HepG2 (cell line): Measurements from ENCODE around the gene TXNDC11. TPM values are rescaled to one million over a fixed set of nuclear protein-coding genes. Genes with fewer than 3 reads are reported as not detected.
A peak's percentile ranks its signal among the peaks of the same experiment; 100 is the strongest.

ENCODE experiments used
- CREM ChIP-seq, 2 experiments: sonication (generic) in 1 of 2; formaldehyde crosslinking in 1 of 2; IDR thresholded peaks; 2 replicates each; pipeline versions ENCODE4 v1.4.0 to v1.6.1; 2016 to 2020; ENCODE audit warnings: antibody characterized with exemption in 1 of 2, mild to moderate bottlenecking in 1 of 2, missing genetic modification reagents in 1 of 2
- DMTF1 ChIP-seq: sonication (generic); formaldehyde crosslinking; IDR thresholded peaks from 2 replicates; pipeline ENCODE4 v1.4.0; 2020; ENCODE audit warnings: mild to moderate bottlenecking, missing genetic modification reagents
- MEF2D ChIP-seq: sonication (generic); formaldehyde crosslinking; IDR thresholded peaks from 2 replicates; pipeline ENCODE4 v1.5.1; 2020; ENCODE audit warnings: mild to moderate bottlenecking, missing genetic modification reagents
- PAWR ChIP-seq: sonication (generic); formaldehyde crosslinking; IDR thresholded peaks from 2 replicates; pipeline ENCODE4 v1.4.0; 2020; ENCODE audit warnings: missing genetic modification reagents, mild to moderate bottlenecking, borderline replicate concordance
- PRMT3 ChIP-seq: sonication (generic); formaldehyde crosslinking; IDR thresholded peaks from 2 replicates; pipeline ENCODE4 v1.8.1; 2022; ENCODE audit warnings: low read depth, mild to moderate bottlenecking, moderate library complexity, missing genetic modification reagents, borderline replicate concordance
- THAP9 ChIP-seq: sonication (generic); formaldehyde crosslinking; IDR thresholded peaks from 2 replicates; pipeline ENCODE4; 2020; ENCODE audit warnings: missing genetic modification reagents, mild to moderate bottlenecking, borderline replicate concordance
- ZNF460 ChIP-seq: sonication (generic); formaldehyde crosslinking; IDR thresholded peaks from 2 replicates; pipeline ENCODE4 v1.5.1; 2020; ENCODE audit warnings: missing genetic modification reagents, mild to moderate bottlenecking, borderline replicate concordance
- ZNF503 ChIP-seq: sonication (generic); formaldehyde crosslinking; IDR thresholded peaks from 2 replicates; pipeline ENCODE4 v1.4.0; 2020; ENCODE audit warnings: missing genetic modification reagents
- ZNF510 ChIP-seq: sonication (generic); formaldehyde crosslinking; IDR thresholded peaks from 2 replicates; pipeline ENCODE4 v1.4.0; 2020; ENCODE audit warnings: low read depth, mild to moderate bottlenecking, missing genetic modification reagents
- polyA plus RNA-seq, 8 experiments: library from polyadenylated mRNA; depleted of rRNA in 3 of 8; stranded (reverse) in 7 of 8; unstranded in 1 of 8; fragments of >200 nt; fragmentation: Illumina TruSeq in 4 of 8; extraction: Trizol in 4 of 8; gene quantifications; 2 replicates each; pipeline versions ENCODE4 v1.2.1 to v1.2.3, GENCODE V29; 2011 to 2016; ENCODE audit warnings: low read depth in 4 of 8, missing spikeins in 1 of 8, mixed read lengths in 1 of 8; ENCODE audit not compliant: insufficient read depth in 1 of 8
- total RNA-seq, 5 experiments: library from RNA; depleted of rRNA; stranded (reverse); fragments of >200 nt; fragmentation: Illumina TruSeq; extraction: Trizol; gene quantifications; 2 replicates each; pipeline ENCODE4 v1.2.3, GENCODE V29; 2016; ENCODE audit warnings: low read depth in 1 of 5
- TF ChIP-seq, protein P1 (sequence below): sonication (generic); formaldehyde crosslinking; IDR thresholded peaks from 2 replicates; pipeline ENCODE4 v1.4.0; 2020; ENCODE audit warnings: missing genetic modification reagents
- TF ChIP-seq, protein P2 (sequence below), 2 experiments: sonication (generic) in 1 of 2; formaldehyde crosslinking in 1 of 2; IDR thresholded peaks; 2 replicates each; pipeline versions ENCODE4 v1.4.0 to v1.6.1; 2016 to 2020; ENCODE audit warnings: borderline replicate concordance in 1 of 2, low read depth in 1 of 2, mild to moderate bottlenecking in 1 of 2, missing genetic modification reagents in 1 of 2

TXNDC11 gene
- total and polyA plus RNA-seq, 2 of the 13 experiments (the other 11 are each of a cell fraction or from before 2014, with no cell fraction given), result 74.9 to 123 TPM

DNA sequence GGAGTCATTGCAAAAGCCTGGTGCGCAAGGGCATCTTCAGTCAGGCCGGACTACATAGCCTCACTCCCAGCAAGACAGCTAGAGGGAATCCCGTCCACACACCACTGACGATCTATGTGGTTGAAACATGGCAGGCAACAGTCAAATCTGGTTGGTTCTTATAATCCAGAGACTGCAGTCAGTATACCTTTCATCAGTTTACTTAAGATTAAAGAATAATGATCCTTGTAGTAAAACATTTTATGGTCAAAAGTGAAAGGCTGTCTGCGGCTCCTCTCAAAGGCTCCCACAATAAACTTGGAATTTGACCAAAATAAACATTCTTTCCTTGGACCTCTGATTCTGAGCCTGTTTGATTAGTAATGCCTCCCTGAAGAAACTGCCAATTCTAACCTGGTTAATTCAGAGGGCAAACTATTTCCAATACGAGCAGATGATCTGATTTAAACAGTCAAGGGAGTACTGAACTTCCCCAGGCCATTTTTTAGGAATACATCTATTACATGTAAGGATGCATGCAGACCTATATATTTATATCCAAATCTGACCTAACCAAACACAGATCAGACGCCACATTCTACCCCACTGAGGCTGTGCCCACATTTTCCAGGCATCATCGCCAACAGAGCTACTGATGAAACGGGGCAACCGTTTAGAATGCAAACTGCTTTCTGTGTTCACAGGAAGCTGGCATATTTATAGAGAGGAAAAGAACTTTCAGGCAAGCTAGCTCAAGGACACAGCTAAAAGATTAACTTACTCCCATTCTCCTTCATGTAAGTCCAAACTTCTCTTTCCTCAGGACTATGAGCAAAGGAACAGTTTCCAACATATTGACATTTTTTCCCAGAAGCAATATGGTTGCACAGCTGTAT lies 15.3 kb upstream of the TXNDC11 start (continued):
- TF ChIP-seq ZNF460 (CRISPR knock-in tag) (no peak), MEF2D (CRISPR knock-in tag) (peak; percentile 48; the same call in 1 of the 2 replicates), PAWR (no peak), ZNF503 (CRISPR knock-in tag) (peak; percentile 84), PRMT3 (no peak), DMTF1 (no peak), THAP9 (CRISPR knock-in tag) (no peak), CREM (IDR thresholded peaks at IDR 0.05) (peak; percentile 28; the same call in 1 of the 2 replicates), CREM (CRISPR knock-in tag; IDR thresholded peaks at IDR 0.05) (no peak), ZNF510 (peak; percentile 52; the same call in 1 of the 2 replicates)
- TF ChIP-seq, protein P1, sequence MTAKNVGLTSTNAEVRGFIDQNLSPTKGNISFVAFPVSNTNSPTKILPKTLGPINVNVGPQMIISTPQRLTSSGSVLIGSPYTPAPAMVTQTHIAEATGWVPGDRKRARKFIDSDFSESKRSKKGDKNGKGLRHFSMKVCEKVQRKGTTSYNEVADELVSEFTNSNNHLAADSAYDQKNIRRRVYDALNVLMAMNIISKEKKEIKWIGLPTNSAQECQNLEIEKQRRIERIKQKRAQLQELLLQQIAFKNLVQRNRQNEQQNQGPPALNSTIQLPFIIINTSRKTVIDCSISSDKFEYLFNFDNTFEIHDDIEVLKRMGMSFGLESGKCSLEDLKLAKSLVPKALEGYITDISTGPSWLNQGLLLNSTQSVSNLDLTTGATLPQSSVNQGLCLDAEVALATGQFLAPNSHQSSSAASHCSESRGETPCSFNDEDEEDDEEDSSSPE (CRISPR knock-in tag), result 0 out of 2 replicates have a peak, but pooled peaks have one; percentile 9
- TF ChIP-seq, protein P2, sequence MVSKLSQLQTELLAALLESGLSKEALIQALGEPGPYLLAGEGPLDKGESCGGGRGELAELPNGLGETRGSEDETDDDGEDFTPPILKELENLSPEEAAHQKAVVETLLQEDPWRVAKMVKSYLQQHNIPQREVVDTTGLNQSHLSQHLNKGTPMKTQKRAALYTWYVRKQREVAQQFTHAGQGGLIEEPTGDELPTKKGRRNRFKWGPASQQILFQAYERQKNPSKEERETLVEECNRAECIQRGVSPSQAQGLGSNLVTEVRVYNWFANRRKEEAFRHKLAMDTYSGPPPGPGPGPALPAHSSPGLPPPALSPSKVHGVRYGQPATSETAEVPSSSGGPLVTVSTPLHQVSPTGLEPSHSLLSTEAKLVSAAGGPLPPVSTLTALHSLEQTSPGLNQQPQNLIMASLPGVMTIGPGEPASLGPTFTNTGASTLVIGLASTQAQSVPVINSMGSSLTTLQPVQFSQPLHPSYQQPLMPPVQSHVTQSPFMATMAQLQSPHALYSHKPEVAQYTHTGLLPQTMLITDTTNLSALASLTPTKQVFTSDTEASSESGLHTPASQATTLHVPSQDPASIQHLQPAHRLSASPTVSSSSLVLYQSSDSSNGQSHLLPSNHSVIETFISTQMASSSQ (IDR thresholded peaks at IDR 0.05; ENCODE audit: low read depth), result no peak
- TF ChIP-seq, protein P2 (CRISPR knock-in tag; IDR thresholded peaks at IDR 0.05; ENCODE audit: borderline replicate concordance), result peak; percentile 46; the same call in 1 of the 2 replicates
